Progenitor cell of endocrine pancreas (in vitro differentiated cells): ENCODE results near the gene GTPBP2. TPM values are rescaled to one million over a fixed set of nuclear protein-coding genes. Genes with fewer than 3 reads are reported as not detected.

ENCODE experiments used
- DNase-seq: peaks from one replicate; pipeline ENCODE4 v3.0.0; 2021; ENCODE audit warnings: low spot score; ENCODE audit not compliant: unreplicated experiment
- H3K27ac Mint-ChIP-seq: 2 replicates; pipeline ENCODE4 v1.8.0; 2021; ENCODE audit warnings: mild to moderate bottlenecking, moderate library complexity, mixed read lengths
- H3K27me3 Mint-ChIP-seq: 2 replicates; pipeline ENCODE4 v1.8.0; 2021; ENCODE audit warnings: mixed read lengths
- H3K36me3 Mint-ChIP-seq: 2 replicates; pipeline ENCODE4 v1.8.0; 2022; ENCODE audit warnings: mixed read lengths; ENCODE audit not compliant: insufficient read depth
- H3K4me1 Mint-ChIP-seq: 2 replicates; pipeline ENCODE4 v1.8.0; 2021; ENCODE audit warnings: low read depth, mixed read lengths
- H3K4me3 Mint-ChIP-seq: 2 replicates; pipeline ENCODE4 v1.8.0; 2021; ENCODE audit warnings: low read depth, mild to moderate bottlenecking, moderate library complexity, mixed read lengths
- H3K9me3 Mint-ChIP-seq: 2 replicates; pipeline ENCODE4 v1.8.0; 2021; ENCODE audit warnings: low read depth, mixed read lengths
- CTCF ChIP-seq: fragments of 200-600 bp; sonication (generic); IDR thresholded peaks from one replicate; pipeline ENCODE4 v1.5.0; 2021; ENCODE audit warnings: antibody characterized with exemption, mild to moderate bottlenecking; ENCODE audit not compliant: unreplicated experiment
- total RNA-seq: library from RNA; stranded (reverse); gene quantifications from 2 replicates; pipeline ENCODE4 v1.2.1, GENCODE V29; 2021

Gene GTPBP2
- total RNA-seq, 1 donor from 2014 or later, result 84.1 TPM

GRCh38 chr6:43674291-43674690, 45.2 kb upstream of the GTPBP2 start:
- no peaks in the 10 kb centered on the region for H3K27me3 Mint-ChIP-seq
- H3K4me1 Mint-ChIP-seq, result no peaks in the 10 kb centered on the region
- TF ChIP-seq CTCF, result no peak
- H3K36me3 Mint-ChIP-seq, result peaks cover 8% of the 10 kb centered on the region
- H3K9me3 Mint-ChIP-seq, result no peaks in the 10 kb centered on the region
- no peak for DNase-seq
- H3K27ac Mint-ChIP-seq, result no peak overlapping the region
- H3K4me3 Mint-ChIP-seq, result no peak overlapping the region

GRCh38 chr6:43673444-43674084, 44.5 kb upstream of the GTPBP2 start:
- Mint-ChIP-seq H3K27me3 (no peaks in the 10 kb centered on the region), H3K36me3 (peaks cover 8% of the 10 kb centered on the region), H3K4me1 (peaks cover under 1% of the 10 kb centered on the region), H3K4me3 (no peak overlapping the region), H3K27ac (no peak overlapping the region), H3K9me3 (no peaks in the 10 kb centered on the region)
- TF ChIP-seq CTCF, result no peak
- no peak for DNase-seq

GRCh38 chr6:43671801-43672690, 43.0 kb upstream of the GTPBP2 start:
- H3K27me3 Mint-ChIP-seq, result no peaks in the 10 kb centered on the region
- no peaks in the 10 kb centered on the region for H3K9me3 Mint-ChIP-seq
- H3K4me1 Mint-ChIP-seq, result peaks cover 12% of the 10 kb centered on the region
- H3K36me3 Mint-ChIP-seq, result peaks cover 3% of the 10 kb centered on the region
- TF ChIP-seq CTCF, result no peak
- peak overlapping the region; percentile 33 for H3K27ac Mint-ChIP-seq
- DNase-seq, result no peak
- no peak overlapping the region for H3K4me3 Mint-ChIP-seq

- peaks cover 12% of the 10 kb centered on the region for H3K4me1 Mint-ChIP-seq
- H3K4me3 Mint-ChIP-seq, result no peak overlapping the region
- no peak overlapping the region for H3K27ac Mint-ChIP-seq
- H3K36me3 Mint-ChIP-seq, result peaks cover 3% of the 10 kb centered on the region
- H3K9me3 Mint-ChIP-seq, result no peaks in the 10 kb centered on the region
- no peak for DNase-seq
- peaks cover 2% of the 10 kb centered on the region for H3K27me3 Mint-ChIP-seq
- no peak for TF ChIP-seq CTCF
These were observed 42.1 kb upstream of the GTPBP2 start for GRCh38 chr6:43671011-43671800.

GRCh38 chr6:43670623-43670986, 41.5 kb upstream of the GTPBP2 start:
- no peak overlapping the region for H3K4me3 Mint-ChIP-seq
- peaks cover 3% of the 10 kb centered on the region for H3K27me3 Mint-ChIP-seq
- no peak for TF ChIP-seq CTCF
- H3K27ac Mint-ChIP-seq, result no peak overlapping the region
- H3K36me3 Mint-ChIP-seq, result peaks cover 3% of the 10 kb centered on the region
- no peaks in the 10 kb centered on the region for H3K9me3 Mint-ChIP-seq
- peaks cover 12% of the 10 kb centered on the region for H3K4me1 Mint-ChIP-seq
- DNase-seq, result no peak
